HL-60 (cell line): Measurements from ENCODE around the gene OR2AG2.

Experiments used
- GABPA ChIP-seq: IDR thresholded peaks from 2 replicates; pipeline ENCODE4 v1.6.1; 2012; ENCODE audit warnings: low read depth
- POLR2AphosphoS5 ChIP-seq: IDR thresholded peaks from 2 replicates; pipeline ENCODE4 v1.6.1; 2012; ENCODE audit warnings: low read depth
- SPI1 ChIP-seq: IDR thresholded peaks from 2 replicates; pipeline ENCODE4 v1.6.1; 2012; ENCODE audit warnings: low read depth, mild to moderate bottlenecking, borderline replicate concordance
- TF ChIP-seq, protein P1 (sequence below): IDR thresholded peaks from one replicate; pipeline ENCODE4 v1.5.1; 2011; ENCODE audit warnings: low read length, control low read depth, inconsistent platforms; ENCODE audit not compliant: insufficient read depth
- TF ChIP-seq, protein P2 (sequence below): IDR thresholded peaks from 2 replicates; pipeline ENCODE4 v1.6.1; 2012; ENCODE audit warnings: low read depth; ENCODE audit not compliant: insufficient replicate concordance

- TF ChIP-seq, protein P1, sequence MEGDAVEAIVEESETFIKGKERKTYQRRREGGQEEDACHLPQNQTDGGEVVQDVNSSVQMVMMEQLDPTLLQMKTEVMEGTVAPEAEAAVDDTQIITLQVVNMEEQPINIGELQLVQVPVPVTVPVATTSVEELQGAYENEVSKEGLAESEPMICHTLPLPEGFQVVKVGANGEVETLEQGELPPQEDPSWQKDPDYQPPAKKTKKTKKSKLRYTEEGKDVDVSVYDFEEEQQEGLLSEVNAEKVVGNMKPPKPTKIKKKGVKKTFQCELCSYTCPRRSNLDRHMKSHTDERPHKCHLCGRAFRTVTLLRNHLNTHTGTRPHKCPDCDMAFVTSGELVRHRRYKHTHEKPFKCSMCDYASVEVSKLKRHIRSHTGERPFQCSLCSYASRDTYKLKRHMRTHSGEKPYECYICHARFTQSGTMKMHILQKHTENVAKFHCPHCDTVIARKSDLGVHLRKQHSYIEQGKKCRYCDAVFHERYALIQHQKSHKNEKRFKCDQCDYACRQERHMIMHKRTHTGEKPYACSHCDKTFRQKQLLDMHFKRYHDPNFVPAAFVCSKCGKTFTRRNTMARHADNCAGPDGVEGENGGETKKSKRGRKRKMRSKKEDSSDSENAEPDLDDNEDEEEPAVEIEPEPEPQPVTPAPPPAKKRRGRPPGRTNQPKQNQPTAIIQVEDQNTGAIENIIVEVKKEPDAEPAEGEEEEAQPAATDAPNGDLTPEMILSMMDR = no peak
- no peak for TF ChIP-seq SPI1
- TF ChIP-seq, protein P2, sequence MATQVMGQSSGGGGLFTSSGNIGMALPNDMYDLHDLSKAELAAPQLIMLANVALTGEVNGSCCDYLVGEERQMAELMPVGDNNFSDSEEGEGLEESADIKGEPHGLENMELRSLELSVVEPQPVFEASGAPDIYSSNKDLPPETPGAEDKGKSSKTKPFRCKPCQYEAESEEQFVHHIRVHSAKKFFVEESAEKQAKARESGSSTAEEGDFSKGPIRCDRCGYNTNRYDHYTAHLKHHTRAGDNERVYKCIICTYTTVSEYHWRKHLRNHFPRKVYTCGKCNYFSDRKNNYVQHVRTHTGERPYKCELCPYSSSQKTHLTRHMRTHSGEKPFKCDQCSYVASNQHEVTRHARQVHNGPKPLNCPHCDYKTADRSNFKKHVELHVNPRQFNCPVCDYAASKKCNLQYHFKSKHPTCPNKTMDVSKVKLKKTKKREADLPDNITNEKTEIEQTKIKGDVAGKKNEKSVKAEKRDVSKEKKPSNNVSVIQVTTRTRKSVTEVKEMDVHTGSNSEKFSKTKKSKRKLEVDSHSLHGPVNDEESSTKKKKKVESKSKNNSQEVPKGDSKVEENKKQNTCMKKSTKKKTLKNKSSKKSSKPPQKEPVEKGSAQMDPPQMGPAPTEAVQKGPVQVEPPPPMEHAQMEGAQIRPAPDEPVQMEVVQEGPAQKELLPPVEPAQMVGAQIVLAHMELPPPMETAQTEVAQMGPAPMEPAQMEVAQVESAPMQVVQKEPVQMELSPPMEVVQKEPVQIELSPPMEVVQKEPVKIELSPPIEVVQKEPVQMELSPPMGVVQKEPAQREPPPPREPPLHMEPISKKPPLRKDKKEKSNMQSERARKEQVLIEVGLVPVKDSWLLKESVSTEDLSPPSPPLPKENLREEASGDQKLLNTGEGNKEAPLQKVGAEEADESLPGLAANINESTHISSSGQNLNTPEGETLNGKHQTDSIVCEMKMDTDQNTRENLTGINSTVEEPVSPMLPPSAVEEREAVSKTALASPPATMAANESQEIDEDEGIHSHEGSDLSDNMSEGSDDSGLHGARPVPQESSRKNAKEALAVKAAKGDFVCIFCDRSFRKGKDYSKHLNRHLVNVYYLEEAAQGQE = no peak
- TF ChIP-seq POLR2AphosphoS5 = no peak
- no peak for TF ChIP-seq GABPA
These were observed 9.1 kb upstream of the OR2AG2 start for GRCh38 chr11:6780829-6781228.
